CD4-positive, alpha-beta T cell treated with Interleukin-15 for 1 hour (primary cell): ENCODE data around the gene RBM5.

Source experiments
- DNase-seq: peaks from one replicate; pipeline ENCODE4 v3.0.0-alpha.2; 2020

RBM5 gene

DNA sequence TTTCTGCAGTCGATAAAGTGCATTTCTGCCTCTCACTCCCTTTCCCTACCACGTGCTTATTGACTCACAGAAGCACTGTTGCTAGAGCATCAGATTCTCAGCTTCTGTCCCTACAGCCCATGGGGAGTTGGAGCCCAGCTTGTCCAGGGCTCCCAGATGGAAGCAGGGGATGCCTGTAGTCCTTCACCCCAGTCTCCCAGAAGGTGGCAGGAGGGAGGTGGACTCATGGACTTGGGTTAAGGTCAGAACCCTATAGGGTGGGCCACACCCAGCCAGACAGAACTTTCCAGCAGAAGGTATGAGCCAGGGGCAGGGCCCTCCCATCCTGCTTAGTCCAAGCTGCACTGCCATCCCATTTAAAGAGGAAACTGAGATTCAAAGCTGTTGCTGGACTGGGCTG, 33.4 kb downstream of the RBM5 start:
- no peak for DNase-seq

DNA sequence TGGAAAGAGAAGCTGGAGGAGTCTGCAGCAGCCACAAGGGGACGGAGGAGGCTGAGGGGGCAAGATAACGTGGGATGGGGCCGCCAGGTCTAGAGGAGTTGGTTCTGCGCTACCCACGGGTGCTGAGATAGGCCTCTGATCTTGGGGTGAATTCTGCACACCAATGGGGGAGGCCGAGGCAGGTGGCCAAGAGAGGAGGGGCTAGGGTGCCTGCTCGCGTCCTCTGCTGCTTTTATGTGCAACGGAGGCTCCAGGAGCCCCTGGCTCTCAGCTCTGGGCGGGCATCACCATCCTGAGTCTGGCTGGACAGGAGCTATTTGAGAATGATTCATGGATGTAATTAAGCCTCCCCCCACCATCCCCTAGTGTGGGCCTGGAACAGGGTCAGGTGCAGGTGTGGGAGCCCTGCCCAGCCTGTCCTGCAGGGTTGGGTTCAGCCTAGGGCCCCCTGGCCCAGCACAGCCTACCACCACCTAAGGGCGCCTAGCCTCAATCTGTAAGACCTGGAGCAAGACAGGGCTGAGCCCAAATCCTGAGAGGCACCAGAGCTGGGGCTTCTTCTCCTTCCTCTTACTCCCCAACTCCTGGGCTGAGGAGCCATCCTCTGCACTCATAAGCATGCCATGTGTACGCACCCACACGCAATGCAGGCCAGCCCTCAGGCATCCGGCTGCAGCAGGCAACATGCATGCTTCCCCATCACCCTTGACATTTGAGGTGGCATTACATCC, 34.1 kb downstream of the RBM5 start:
- no peak for DNase-seq

DNA sequence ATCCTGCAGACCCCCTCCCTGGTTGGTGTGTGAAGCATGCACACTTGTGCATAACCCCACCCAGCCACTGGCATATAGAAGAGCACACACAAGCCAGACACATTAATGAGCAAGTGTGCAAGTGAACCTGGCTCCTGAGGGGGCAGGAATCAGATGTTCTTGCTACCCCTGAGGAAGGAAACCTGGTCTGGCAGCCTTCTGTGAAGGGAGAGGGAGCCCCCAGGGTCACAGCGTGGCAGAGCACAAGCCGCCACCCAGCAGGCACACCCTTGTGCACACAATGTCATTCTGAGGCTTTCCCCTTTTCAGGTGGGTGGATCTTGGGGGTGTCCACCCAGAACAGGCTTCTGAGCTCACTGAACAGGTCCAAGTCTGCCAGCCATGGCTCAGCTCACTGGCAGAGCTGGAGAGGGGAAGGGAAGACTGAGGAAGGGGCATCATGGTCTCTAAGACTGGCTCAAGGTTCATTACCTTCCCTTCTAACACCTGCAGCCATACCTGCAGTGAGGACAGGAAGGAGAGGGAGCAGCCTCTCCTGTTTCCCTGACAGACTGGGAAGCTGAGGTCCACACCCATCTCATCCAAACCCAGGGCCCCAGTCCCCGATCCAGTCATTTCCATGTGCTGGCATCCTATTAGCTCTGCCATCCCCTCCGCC, 34.8 kb downstream of the RBM5 start:
- DNase-seq, result no peak

DNA sequence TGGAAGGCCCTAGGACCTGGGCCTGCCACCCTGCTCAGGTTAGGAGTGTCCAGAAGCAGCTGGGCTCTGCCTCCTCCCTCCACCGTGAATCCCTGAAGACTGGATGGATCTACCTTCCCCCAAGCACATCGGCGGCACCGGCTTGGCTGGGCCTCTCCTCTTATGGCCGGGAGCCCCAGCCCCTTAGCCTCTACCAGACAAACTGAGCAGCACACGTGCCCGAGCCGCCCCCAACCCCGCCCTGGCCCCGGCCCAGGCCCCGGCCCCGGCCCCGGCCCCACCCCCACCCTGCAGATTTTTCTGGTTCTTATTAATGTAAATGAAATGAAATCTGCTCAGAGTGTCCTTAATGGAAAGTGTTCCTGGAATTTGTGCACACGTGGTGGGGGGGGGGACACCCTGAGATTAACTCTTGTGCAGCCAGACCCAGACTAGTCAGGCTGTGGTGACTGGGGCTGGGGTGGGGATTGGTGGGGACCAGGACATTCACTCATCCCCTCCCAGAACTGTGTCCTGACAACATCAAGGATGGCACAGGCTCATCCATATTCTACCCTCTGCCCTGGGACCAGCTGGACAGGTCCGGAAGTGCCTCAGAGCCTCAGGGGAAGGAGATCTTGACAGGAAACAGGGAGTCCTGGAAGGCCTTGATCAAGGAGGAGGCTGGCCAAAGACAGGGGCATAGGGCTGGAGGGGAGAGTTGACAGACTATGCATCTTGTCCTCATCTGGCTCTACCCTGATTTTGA, 35.5 kb downstream of the RBM5 start:
- DNase-seq, result no peak

DNA sequence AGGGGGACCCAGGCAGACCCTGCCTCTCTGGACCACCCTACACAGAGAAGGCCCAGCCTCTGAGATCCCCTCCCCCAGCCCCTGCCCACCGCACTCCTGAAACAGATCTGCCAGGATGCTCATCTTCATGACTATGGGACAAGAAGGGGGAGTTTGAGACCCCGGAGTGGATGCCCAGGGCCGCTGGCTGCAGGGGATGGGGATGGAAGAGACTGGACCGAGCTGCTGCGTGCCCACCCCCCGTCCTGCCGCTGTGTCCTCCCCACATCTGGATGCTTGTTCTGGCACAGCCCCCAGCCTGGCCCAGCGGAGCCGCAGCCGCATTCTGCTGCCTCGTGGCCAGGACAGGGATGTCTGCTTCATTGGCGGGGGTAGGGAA, 36.1 kb downstream of the RBM5 start:
- DNase-seq, result no peak

DNA sequence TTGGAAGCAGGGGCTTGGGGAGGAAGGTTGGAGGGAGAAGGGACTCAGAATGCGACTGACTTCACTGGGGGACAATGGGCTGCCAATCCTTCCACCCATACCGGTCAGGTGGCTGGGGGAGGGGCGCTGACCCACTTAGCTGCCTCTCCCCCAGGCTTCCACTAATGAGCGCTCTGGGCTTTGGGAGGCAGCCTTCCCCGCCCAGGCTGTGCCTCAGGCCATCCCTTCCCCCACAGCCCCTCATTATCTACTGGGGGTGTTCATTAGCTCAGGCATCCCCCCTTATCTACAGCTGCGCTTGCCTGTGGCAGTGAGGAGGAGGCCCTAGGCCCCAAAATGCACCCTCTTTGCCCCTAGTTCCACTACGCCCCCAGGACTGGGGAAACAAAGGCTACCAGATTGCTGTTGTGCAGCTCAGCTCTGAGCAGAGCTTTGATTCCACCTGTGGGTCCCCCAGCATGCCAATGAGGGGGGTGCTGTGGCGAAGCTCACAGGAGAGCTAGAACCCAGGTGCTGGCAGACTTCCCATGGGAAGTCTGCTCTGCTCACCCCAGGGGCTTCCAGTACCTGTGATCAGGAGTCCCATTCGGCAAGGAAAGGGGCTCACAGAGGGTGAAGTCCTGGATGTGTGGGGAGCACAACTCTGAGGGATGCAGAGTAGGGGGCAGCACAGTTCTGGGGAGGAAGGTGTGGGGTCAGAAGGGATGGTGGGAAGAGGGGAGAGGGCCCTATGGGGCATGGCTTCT, 37.0 kb downstream of the RBM5 start:
- no peak for DNase-seq

DNA sequence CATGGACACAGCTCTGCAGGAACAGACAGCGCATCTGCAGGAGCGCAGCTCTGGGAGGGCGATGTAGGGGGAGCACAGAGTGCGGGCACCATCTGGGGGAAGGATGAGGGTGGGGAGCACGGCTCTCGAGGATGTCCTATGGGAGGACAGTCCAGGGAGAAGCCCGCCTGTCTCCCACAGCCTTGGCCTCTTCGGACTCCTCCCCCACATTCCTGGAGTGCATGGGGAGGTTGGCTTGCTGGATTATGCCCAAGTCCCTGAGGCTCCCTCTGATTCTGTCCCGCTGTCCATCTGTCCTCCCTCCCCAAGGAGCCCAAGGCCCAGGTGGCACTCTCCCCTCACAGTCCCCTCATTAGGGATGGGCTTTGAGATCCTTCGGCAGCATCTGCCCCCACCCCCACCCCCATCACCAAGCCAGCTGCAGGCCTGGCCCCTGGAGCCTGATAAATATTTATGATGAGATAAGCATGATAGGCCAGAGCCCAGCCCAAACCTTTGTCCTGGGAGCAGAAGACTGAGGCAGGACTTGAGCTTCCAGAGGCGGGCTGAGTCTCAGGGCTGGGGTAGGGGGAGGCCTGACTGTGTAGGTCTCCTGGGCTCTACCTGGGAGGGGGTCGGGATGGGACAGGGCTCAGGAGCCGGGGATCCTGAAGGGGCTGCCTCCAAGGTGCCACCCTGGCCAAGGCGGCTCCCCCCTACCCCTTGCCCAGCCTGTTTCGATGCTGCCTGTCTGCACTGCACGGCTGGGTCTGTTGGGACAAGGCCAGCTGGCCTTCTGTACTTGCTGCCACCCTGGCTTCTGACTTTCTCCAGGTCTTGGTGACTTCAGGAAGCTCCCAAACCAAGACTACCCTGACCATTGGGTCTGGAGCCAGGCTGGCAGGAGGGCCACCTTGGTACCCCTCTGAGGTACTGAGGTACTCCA, 37.8 kb downstream of the RBM5 start:
- no peak for DNase-seq

DNA sequence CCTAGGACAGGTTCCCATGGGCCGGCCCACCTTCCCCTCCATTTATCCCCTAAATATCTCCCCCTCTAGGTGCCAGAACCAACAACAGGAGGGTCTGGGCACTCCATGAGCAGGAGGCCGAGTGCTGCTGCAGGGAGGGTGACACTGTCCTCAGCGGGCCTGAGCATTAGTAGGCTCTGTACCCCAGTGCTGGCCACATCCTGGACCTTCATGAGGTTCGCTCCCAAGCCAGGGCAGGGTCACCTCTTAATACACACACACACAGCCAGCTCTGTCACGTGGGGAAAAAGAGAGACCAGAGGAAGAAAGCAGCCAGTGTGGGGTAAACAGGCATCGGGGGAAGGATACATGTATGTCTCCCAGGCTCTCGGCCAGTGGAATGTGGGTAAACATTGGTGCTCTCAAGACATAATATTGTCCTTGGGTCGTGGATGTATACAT, 38.6 kb downstream of the RBM5 start:
- no peak for DNase-seq

DNA sequence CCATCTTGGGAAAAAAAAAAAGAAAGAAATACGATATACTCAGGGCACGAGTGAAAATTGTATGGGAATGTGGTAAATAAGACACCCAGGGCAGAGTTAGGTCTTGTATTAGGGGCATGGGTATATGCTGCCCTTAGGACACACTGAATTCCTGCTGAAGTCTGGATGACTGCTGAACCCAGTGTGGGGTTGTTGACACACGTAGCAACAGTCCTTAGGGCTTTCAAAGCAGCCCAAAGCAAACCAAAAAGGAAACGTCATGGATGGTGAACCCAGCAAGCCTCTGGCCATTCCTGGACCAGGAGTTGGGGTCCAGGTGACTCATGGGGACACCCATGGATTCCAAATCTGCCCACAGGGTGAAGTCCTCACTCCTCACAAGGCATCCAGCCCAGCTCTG, 39.3 kb downstream of the RBM5 start:
- DNase-seq, result no peak

DNA sequence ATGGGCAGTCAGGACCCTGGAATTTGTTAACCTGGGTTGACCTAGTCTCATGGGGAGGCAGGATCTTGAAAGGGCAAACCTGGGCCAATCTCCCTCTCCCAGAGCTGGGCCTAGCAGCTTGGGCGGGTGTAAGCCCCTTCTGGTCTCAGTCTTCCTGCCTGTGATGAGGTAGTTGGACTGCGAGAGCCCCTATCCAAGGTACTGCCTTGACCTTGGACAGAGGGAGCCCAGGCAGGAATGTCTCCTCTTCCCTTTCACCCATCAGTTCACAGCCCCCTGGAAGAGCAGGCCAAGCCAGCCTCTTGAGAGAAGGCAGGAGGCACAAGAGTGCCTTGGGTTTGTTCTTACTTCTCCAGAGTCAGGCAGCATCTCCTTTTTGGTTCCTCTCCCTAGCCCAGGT, 41.7 kb downstream of the RBM5 start:
- DNase-seq, result no peak

DNA sequence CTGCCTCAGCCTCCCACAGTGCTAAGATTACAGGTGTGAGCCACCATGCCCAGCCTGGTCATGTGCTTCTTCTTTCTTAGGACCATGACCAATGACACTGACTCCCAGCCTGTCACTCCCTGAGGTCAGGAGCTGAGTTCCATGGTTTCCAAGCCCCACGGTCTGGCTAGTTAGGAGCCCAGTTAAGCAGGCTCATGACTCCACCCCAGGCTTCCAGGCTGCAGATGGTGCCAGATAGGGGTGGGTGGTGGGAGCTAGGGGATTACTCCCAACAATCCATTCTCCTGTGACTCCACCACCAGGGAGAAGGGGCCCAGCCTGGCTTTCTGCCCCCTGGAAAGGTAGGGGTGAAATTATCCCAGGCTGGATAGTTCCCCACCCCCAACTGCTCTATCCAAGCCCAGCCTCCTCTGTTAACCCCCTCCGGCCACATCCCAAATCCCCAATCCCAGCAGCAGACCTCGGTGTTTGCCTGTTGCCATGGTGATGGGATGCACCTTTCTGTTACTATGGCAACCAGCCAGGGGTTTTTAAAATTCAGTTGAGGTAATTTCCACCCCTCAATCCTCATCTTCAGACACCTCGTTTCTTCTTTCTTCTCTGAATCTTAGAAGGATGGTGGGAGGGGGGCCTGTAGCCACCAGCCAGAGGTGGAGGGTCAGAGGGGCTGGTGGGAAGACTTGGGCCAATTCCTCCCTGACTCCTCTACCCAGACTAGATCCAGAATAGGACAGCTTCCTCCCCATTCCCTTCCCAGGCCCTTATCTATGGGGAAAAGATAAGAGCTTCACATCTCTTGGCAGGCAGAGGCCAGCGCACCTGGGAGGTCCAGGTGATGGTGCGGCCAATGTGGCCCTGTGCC, 43.9 kb downstream of the RBM5 start:
- DNase-seq, result no peak

DNA sequence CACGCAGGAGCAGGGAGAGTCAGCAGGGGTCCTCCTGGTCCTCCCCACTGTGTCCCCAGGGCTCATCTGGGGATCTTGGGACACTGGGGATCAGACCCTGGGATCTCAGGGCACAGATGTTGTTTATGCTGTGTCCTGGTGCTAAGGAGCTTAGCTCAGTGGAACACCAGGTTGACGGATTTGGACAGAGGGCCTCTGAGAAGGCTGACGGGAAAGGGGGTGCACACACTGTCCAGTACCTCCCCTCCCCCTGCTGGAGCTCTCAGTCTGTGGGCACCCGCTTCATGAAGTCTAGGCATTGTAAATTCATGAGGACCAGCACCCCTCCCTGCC, 44.5 kb downstream of the RBM5 start:
- DNase-seq, result no peak

DNA sequence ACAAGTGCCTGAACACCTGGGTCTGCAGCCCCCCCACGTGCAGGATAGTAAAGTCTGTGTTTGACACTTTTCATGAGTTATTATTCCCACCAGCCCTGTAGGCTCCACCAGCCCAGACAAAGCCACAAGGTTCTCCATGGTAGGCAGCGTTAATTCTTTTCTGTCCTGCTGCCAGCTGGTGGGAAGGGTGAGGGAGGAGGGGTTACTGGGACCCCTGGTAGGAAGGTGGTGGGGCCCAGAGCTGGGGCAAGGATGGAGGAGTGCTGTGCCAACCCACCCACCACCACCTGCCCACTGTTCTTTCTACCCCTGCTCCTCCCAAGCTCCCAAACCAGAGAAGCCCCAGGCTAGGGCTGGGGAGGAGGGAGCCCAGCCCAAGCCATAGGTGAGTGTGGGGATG, 45.6 kb downstream of the RBM5 start:
- DNase-seq, result no peak

DNA sequence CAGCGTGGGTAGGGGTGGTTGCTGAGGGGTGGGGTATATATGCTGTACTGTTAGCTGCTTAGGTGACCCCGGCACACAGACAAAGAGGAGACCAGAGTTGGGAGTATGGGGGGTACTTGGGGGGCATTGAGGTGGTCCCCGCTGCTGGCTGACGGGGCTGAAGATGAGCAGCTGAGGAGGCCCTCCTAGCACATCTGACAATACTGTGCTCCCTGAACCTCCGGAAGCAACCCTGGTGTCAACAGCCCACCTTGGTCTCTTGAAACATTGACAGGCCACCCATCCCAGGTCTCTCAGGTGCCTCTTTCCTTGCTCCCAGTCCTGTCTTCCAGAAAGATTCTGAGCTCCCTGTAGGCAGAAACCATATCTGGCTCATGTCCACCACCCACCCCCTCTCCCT, 47.2 kb downstream of the RBM5 start:
- DNase-seq, result no peak

DNA sequence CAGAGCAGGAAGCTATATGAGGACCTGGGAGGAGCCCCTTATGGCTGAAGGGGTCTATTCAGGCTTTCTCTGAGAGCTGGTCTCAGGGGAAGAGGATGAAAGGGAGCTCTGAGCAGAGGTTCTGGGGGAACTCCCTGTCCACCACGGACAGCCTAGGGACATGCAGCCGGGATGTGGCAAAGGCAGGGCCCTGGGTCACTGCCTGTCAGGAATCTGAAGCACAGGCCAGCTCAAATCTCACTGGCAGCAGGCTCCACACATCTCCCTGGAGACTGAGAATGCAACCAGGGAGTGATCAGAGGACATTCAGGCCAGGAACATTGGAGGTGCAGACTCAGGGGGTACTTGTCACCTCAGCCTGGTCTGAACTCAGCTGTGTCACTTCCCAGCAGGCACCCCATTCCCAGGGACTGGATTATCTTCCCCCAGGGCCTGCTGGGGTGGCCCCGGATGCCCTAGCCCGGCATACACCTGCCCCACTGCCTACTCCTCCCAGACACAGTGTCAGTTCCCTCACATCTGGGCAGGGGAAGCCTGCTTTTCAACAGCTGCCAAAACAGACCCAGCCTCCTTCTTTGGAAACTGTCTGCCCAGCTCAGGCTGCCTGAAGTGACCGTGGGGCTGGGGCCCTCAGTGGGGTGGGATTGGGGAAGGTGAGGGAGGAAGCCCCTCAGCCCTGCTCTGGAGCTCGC, 48.1 kb downstream of the RBM5 start:
- no peak for DNase-seq

DNA sequence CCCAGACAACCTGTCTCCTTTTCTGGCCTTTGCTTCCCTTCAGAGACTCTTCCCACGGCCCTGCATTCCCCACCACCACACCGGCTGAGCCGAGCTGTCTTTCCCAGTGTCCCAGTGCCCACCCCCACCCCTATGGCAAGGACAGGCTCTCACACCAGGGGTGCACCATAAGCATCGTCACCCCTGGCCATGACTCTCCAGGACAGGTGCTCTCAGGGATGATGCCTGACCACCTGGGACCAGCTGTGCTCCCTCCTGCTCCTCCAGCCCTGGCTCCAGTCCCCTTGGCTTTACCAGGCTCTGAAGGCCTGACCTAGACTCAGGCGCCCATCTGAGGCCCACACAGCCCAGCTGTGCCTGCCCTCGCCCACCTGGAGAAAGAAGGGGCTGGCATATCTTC, 48.8 kb downstream of the RBM5 start:
- no peak for DNase-seq

DNA sequence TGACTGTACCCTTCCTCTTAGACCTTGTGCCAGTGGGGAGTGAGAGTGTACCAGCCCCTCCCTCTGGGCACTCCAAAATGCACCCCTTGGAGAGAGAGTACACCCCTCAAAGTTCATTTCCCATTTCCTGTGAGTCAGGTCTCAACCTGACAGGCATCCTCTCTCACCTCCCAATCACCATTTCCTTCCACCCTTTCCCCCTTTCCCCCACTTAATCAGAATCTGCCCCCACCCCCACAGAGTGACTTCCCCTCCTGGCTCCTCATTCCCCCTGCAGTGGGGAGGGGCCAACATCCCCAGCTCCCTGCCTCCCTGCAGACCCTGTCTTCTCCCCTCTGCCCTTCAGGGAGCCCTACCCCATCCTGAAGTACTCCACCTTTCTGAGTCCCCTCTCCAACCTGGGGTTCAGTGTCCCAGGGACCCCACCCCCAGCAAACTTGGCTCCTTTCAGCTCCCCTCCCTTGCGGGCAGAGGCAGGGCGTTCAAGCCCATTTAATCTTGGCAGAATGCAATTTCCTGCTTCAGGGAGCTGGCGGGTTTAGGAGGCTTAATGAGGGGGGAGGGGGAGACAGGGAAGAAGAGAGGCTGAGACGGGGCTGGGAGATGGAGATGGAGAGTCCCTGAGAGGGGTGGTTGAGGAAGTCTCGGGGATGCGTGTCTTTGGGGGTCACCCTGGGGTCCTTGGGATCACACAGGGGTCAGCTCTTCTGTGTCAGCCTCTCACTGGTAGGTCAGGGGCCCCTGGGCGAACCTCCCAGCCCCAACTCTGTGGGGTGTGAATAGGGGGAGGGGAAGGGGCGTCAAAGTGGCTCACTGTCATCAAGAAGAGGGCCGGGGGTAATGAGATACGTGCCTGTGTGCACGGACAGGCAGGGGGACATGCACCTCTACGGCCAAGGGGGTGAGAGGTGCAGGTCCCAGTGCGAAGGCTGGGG, 49.8 kb downstream of the RBM5 start:
- DNase-seq, result no peak

DNA sequence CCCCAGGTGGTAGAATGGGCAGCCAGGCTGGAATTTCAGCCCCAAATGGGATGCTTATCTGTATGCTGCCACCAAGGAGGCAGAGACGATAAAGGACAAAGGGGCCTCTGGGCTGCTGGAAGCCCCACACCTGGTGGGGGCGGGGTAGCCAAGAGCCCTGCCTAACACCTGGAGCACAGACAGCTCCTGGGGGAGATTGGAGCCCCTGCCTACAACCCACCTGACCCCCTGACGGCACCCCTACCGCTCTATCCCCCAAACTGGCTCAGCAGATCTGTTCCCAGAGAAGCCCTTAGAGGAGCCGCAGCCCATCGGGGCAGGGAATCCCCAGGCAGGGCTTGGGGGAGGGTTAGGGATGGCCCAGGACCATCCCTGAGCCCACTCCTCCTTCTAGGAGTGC, 50.6 kb downstream of the RBM5 start:
- no peak for DNase-seq

DNA sequence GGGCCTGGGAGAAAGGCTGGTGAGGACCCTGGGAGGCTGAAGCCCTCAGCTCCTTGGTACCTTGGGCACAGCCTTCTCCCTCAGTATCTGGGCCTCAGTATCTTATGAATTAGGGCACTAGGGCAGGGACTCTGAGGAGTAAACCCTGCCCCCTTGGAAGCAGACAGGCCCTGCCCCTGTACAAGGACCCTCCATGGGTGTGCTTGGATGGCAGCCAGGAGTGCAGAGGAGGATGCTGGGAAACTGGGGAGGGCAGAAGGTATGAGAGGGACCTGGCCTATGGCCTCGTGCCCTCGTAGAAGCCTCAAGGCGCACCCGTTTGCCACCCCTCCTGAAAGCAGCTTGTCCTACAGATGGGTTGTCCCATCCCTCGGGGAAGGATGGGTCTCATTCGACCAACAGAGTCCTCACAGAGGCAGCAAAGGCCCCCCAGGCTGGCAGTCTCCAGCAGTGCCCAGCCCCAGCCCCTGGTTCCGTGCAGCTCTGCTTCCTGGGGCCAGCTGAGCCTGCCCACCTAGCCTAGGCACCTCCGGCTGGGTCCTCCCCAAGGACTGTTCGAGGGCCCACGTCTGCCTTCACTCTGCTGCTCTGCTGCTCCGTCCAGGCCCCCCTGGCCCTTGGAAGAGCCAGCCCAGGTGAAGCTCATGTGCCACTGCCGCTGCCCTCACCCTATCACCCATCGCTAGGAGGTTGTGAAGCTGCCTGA, 51.2 kb downstream of the RBM5 start:
- DNase-seq, result no peak
